GM23338 (cell line): ENCODE data around the gene AZIN2.

Source experiments
- CREB1 ChIP-seq: fragments of 250-450 bp; sonication (Bioruptor Pico); IDR thresholded peaks from 2 replicates; pipeline ENCODE4 v1.5.0; 2020; ENCODE audit warnings: low read depth, mild to moderate bottlenecking, moderate library complexity
- ETS1 ChIP-seq: IDR thresholded peaks from 2 replicates; pipeline ENCODE4 v1.6.1; 2016; ENCODE audit warnings: antibody characterized with exemption
- EZH2 ChIP-seq: fragments of 200-600 bp; sonication (generic); IDR thresholded peaks from one replicate; pipeline ENCODE4 v1.8.0; 2017; ENCODE audit warnings: antibody characterized with exemption, mild to moderate bottlenecking, low read depth; ENCODE audit not compliant: unreplicated experiment
- EZH2phosphoT487 ChIP-seq: fragments of 200-600 bp; sonication (generic); IDR thresholded peaks from one replicate; pipeline ENCODE4 v1.8.1; 2018; ENCODE audit warnings: antibody characterized with exemption; ENCODE audit not compliant: unreplicated experiment
- JUNB ChIP-seq: IDR thresholded peaks from one replicate; pipeline ENCODE4 v1.6.1; 2016; ENCODE audit warnings: antibody characterized with exemption; ENCODE audit not compliant: unreplicated experiment
- NANOG ChIP-seq: IDR thresholded peaks from 2 replicates; pipeline ENCODE4 v1.6.1; 2016; ENCODE audit warnings: antibody characterized with exemption, borderline replicate concordance
- POLR2AphosphoS5 ChIP-seq: IDR thresholded peaks from 2 replicates; pipeline ENCODE4 v1.6.1; 2016; ENCODE audit warnings: antibody characterized with exemption, low read depth
- REST ChIP-seq: IDR thresholded peaks from one replicate; pipeline ENCODE4 v1.6.1; 2018; ENCODE audit warnings: antibody characterized with exemption; ENCODE audit not compliant: unreplicated experiment
- STAT1 ChIP-seq: IDR thresholded peaks from one replicate; pipeline ENCODE4 v1.6.1; 2016; ENCODE audit warnings: antibody characterized with exemption; ENCODE audit not compliant: unreplicated experiment
- ZNF462 ChIP-seq: fragments of 250-450 bp; sonication (Bioruptor Pico); IDR thresholded peaks from 2 replicates; pipeline ENCODE4 v1.5.0; 2020; ENCODE audit warnings: mild to moderate bottlenecking, moderate library complexity
- TF ChIP-seq, protein P1 (sequence below), 2 experiments: fragments of 200-600 bp in 1 of 2; sonication (generic) in 1 of 2; conservative IDR thresholded peaks; 2 replicates each; pipeline versions ENCODE4 v1.5.1 to v1.6.1; 2016 to 2017; ENCODE audit warnings: antibody characterized with exemption in 2 of 2, low read depth in 2 of 2, mild to moderate bottlenecking in 2 of 2, moderate library complexity in 1 of 2

- TF ChIP-seq, protein P1, sequence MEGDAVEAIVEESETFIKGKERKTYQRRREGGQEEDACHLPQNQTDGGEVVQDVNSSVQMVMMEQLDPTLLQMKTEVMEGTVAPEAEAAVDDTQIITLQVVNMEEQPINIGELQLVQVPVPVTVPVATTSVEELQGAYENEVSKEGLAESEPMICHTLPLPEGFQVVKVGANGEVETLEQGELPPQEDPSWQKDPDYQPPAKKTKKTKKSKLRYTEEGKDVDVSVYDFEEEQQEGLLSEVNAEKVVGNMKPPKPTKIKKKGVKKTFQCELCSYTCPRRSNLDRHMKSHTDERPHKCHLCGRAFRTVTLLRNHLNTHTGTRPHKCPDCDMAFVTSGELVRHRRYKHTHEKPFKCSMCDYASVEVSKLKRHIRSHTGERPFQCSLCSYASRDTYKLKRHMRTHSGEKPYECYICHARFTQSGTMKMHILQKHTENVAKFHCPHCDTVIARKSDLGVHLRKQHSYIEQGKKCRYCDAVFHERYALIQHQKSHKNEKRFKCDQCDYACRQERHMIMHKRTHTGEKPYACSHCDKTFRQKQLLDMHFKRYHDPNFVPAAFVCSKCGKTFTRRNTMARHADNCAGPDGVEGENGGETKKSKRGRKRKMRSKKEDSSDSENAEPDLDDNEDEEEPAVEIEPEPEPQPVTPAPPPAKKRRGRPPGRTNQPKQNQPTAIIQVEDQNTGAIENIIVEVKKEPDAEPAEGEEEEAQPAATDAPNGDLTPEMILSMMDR (conservative IDR thresholded peaks at IDR 0.05; ENCODE audit: low read depth in 2 of 2) = no peak
- TF ChIP-seq REST (no peak), POLR2AphosphoS5 (no peak), EZH2phosphoT487 (no peak), EZH2 (no peak), STAT1 (no peak), CREB1 (no peak), NANOG (no peak), JUNB (no peak), ZNF462 (no peak), ETS1 (no peak)
Observed at GRCh38 chr1:33148615-33149014, 67.7 kb downstream of the AZIN2 start.
